Right lobe of liver (tissue), 6 donors: ENCODE measurements around the gene HSPA1A. TPM values are rescaled to one million over a fixed set of nuclear protein-coding genes. Genes with fewer than 3 reads are reported as not detected.
"Not testable (repeated sequence)": the region's sequence is repeated elsewhere in the genome, so short reads cannot be mapped to it uniquely, and the experiment has no call there.

Source experiments
- ATAC-seq, 4 donors: fragments of 200-7000 bp; cut with Tn5 transposase; one replicate each; pipeline ENCODE4 v1.9.1; 2020; ENCODE audit warnings: mild to moderate bottlenecking in 4 of 4, moderate library complexity in 4 of 4
- DNase-seq, 3 donors: peaks; one replicate each; pipeline ENCODE4 v3.0.0-alpha.2; 2020
- H3K27ac ChIP-seq, 3 donors: fragments of 200-600 bp; one replicate each; pipeline ENCODE4 v1.8.0; 2022
- H3K27me3 ChIP-seq, 2 donors: fragments of 200-600 bp; one replicate each; pipeline ENCODE4 v1.8.0; 2022
- H3K36me3 ChIP-seq, 4 donors: fragments of 200-600 bp; sonication (generic) in 1 of 4; one replicate each; pipeline versions ENCODE4 v1.5.1 to v1.8.0; 2017 to 2022; ENCODE audit warnings: control low read depth in 1 of 4
- H3K4me1 ChIP-seq, 4 donors: fragments of 200-600 bp; sonication (generic) in 1 of 4; one replicate each; pipeline versions ENCODE4 v1.5.1 to v1.8.0; 2017 to 2022; ENCODE audit warnings: control low read depth in 1 of 4
- H3K4me3 ChIP-seq, 3 donors: fragments of 200-600 bp; one replicate each; pipeline ENCODE4 v1.8.0; 2022
- H3K9me3 ChIP-seq, 4 donors: fragments of 200-600 bp; sonication (generic) in 1 of 4; one replicate each; pipeline versions ENCODE4 v1.5.1 to v1.8.0; 2017 to 2022; ENCODE audit warnings: control low read depth in 1 of 4
- CTCF ChIP-seq, 4 donors: fragments of 200-600 bp in 3 of 4; fragments of 450-650 bp in 1 of 4; IDR thresholded peaks; one replicate each; pipeline versions ENCODE4 v1.5.1 to v1.8.0; 2016 to 2022; ENCODE audit warnings: antibody characterized with exemption in 4 of 4, mild to moderate bottlenecking in 2 of 4
- POLR2A ChIP-seq: fragments of 450-650 bp; IDR thresholded peaks from one replicate; pipeline ENCODE4 v1.6.1; 2017; ENCODE audit warnings: antibody characterized with exemption, mild to moderate bottlenecking
- WGBS: methylation state at CpG from one replicate; pipeline ENCODE4 v1.1.6; 2018; ENCODE audit warnings: low coverage, low lambda C conversion rate; ENCODE audit not compliant: insufficient coverage; ENCODE audit errors: missing lambda C conversion rate; 5-methylcytosine and 5-hydroxymethylcytosine counted together
- intact Hi-C, 2 donors: fragments of 100-400 bp; cut with DNase I; formaldehyde crosslinking; loops; one replicate each; pipeline versions ENCODE4 v1.11.2 to v1.14.1; 2022
- total RNA-seq, 6 experiments: library from RNA; depleted of rRNA in 2 of 6; stranded (reverse); fragments of >200 nt in 2 of 6; fragmentation: NEBNext Ultra II Directional in 3 of 6; extraction: Animal tissue kit (Norgen Biotek cat#: 25700) in 3 of 6; gene quantifications; one replicate each; pipeline versions ENCODE4 v1.1.0 to v1.2.4, GENCODE V29; 2016 to 2023
- donor health status: DM: no; HTN: yes; CAD: no.
- donor health status: DM: no; HTN: no; CAD: no.
- donor health status: DM: no; HTN: no; CAD: no.
- donor health status: DM: no; HTN: yes; CAD: no.
- donor health status: DM: no; HTN: yes; CAD: no.

Gene HSPA1A
- total RNA-seq, 6 experiments from 2014 or later: 73.2 to 442 (median 80.2) TPM

GRCh38 chr6:31796993-31797385 lies 18.4 kb upstream of the HSPA1A start:
- Histone ChIP-seq H3K9me3 (no peaks in the 10 kb centered on the region), H3K36me3 (no peaks in the 10 kb centered on the region), H3K4me1 (peaks cover 0 to 12% (median 4%) of the 10 kb centered on the region in 4 donors), H3K4me3 (no peak overlapping the region), H3K27ac (no peak overlapping the region), H3K27me3 (no peaks in the 10 kb centered on the region)
- no peak for ATAC-seq
- TF ChIP-seq POLR2A (no peak), CTCF (IDR thresholded peaks at IDR 0.05) (no peak)
- DNase-seq: no peak
- WGBS: 94% methylated on average over 2 of the region's 2 CpGs
- intact Hi-C loops: no loop called here

GRCh38 chr6:31797588-31797987 lies 17.8 kb upstream of the HSPA1A start:
- Histone ChIP-seq H3K4me3 (no peak overlapping the region), H3K27me3 (no peaks in the 10 kb centered on the region), H3K27ac (peak overlapping the region in 2 of 3 donors; percentile 4 to 33), H3K9me3 (no peaks in the 10 kb centered on the region), H3K36me3 (no peaks in the 10 kb centered on the region), H3K4me1 (peaks cover 0 to 12% (median 4%) of the 10 kb centered on the region in 4 donors)
- 71% methylated on average over 5 of the region's 5 CpGs for WGBS
- ATAC-seq: no peak
- DNase-seq: no peak
- intact Hi-C loops: no loop called here
- TF ChIP-seq POLR2A: no peak
- TF ChIP-seq CTCF (IDR thresholded peaks at IDR 0.05): no peak

GRCh38 chr6:31799781-31800180 lies 15.6 kb upstream of the HSPA1A start:
- WGBS: 97% methylated on average over 12 of the region's 12 CpGs
- no peaks in the 10 kb centered on the region for H3K27me3 ChIP-seq
- H3K36me3 ChIP-seq: no peaks in the 10 kb centered on the region
- intact Hi-C loops: no loop called here
- no peak for DNase-seq
- H3K4me1 ChIP-seq: peaks cover 0 to 7% (median under 1%) of the 10 kb centered on the region in 4 donors
- H3K4me3 ChIP-seq: no peak overlapping the region
- H3K27ac ChIP-seq: no peak overlapping the region
- no peak for ATAC-seq
- H3K9me3 ChIP-seq: no peaks in the 10 kb centered on the region
- TF ChIP-seq POLR2A: no peak
- no peak for TF ChIP-seq CTCF (IDR thresholded peaks at IDR 0.05)

GRCh38 chr6:31801031-31801927 lies 14.1 kb upstream of the HSPA1A start:
- 85% methylated on average over 7 of the region's 8 CpGs for WGBS
- intact Hi-C loops, H3K4me1 ChIP-seq, H3K27ac ChIP-seq, H3K36me3 ChIP-seq, H3K27me3 ChIP-seq, H3K9me3 ChIP-seq, DNase-seq, H3K4me3 ChIP-seq, ATAC-seq: not testable (repeated sequence)

- intact Hi-C loops: no loop called here
- Histone ChIP-seq H3K27me3 (no peaks in the 10 kb centered on the region), H3K4me1 (peaks cover 0 to 19% (median 8%) of the 10 kb centered on the region in 4 donors), H3K36me3 (no peaks in the 10 kb centered on the region), H3K27ac (peak overlapping the region; percentile 83 to 93 (median 85)), H3K4me3 (peak overlapping the region; percentile 60 to 62 (median 60)), H3K9me3 (no peaks in the 10 kb centered on the region)
- DNase-seq (no peak), ATAC-seq (peak in 1 of 4 donors; percentile 0)
- TF ChIP-seq POLR2A (no peak), CTCF (IDR thresholded peaks at IDR 0.05) (no peak)
- 14% methylated on average over 7 of the region's 7 CpGs for WGBS
Observed at GRCh38 chr6:31805939-31806469, 9.3 kb upstream of the HSPA1A start.
